ENCODE data around the gene SORCS2. TPM values are rescaled to one million over a fixed set of nuclear protein-coding genes. Genes with fewer than 3 reads are reported as not detected.

SORCS2 gene
- total RNA-seq, 2 donors from 2014 or later = 0.54 to 0.74 TPM

- no peaks in the 10 kb centered on the region for H3K27me3 ChIP-seq
- H3K4me1 ChIP-seq = no peaks in the 10 kb centered on the region
- H3K4me3 ChIP-seq = no peak overlapping the region
- TF ChIP-seq CTCF (IDR thresholded peaks at IDR 0.05) = no peak
- H3K9ac ChIP-seq (ENCODE audit: low read depth in 2 of 2, low read length in 2 of 2) = no peak overlapping the region
- no peaks in the 10 kb centered on the region for H3K36me3 ChIP-seq
- H3K9me3 ChIP-seq = no peaks in the 10 kb centered on the region
- intact Hi-C loops (cut with DNase I) = no loop called here
- H3K27ac ChIP-seq = no peak overlapping the region
- no peak for DNase-seq
Observed at GRCh38 chr4:7331682-7332000, 139.3 kb downstream of the SORCS2 start.

- no peak for DNase-seq
- Histone ChIP-seq H3K36me3 (no peaks in the 10 kb centered on the region), H3K4me3 (no peak overlapping the region), H3K27me3 (no peaks in the 10 kb centered on the region), H3K27ac (no peak overlapping the region), H3K4me1 (no peaks in the 10 kb centered on the region), H3K9me3 (no peaks in the 10 kb centered on the region), H3K9ac (ENCODE audit: low read depth in 2 of 2, low read length in 2 of 2) (no peak overlapping the region)
- intact Hi-C loops (cut with DNase I) = no loop called here
- no peak for TF ChIP-seq CTCF (IDR thresholded peaks at IDR 0.05)
Observed at GRCh38 chr4:7332216-7333023, 140.1 kb downstream of the SORCS2 start.

GRCh38 chr4:7333024-7333780, 140.9 kb downstream of the SORCS2 start:
- TF ChIP-seq CTCF (IDR thresholded peaks at IDR 0.05) = no peak
- Histone ChIP-seq H3K27me3 (no peaks in the 10 kb centered on the region), H3K4me1 (no peaks in the 10 kb centered on the region), H3K9me3 (no peaks in the 10 kb centered on the region), H3K36me3 (no peaks in the 10 kb centered on the region), H3K27ac (no peak overlapping the region), H3K4me3 (no peak overlapping the region), H3K9ac (ENCODE audit: low read depth in 2 of 2, low read length in 2 of 2) (no peak overlapping the region)
- no peak for DNase-seq
- intact Hi-C loops (cut with DNase I) = no loop called here

GRCh38 chr4:7333801-7334421, 141.6 kb downstream of the SORCS2 start:
- no peak overlapping the region for H3K4me3 ChIP-seq
- H3K9me3 ChIP-seq = no peaks in the 10 kb centered on the region
- DNase-seq = no peak
- H3K4me1 ChIP-seq = no peaks in the 10 kb centered on the region
- no peaks in the 10 kb centered on the region for H3K36me3 ChIP-seq
- H3K27ac ChIP-seq = no peak overlapping the region
- TF ChIP-seq CTCF (IDR thresholded peaks at IDR 0.05) = no peak
- intact Hi-C loops (cut with DNase I) = no loop called here
- no peak overlapping the region for H3K9ac ChIP-seq (ENCODE audit: low read depth in 2 of 2, low read length in 2 of 2)
- no peaks in the 10 kb centered on the region for H3K27me3 ChIP-seq

GRCh38 chr4:7334521-7335275, 142.4 kb downstream of the SORCS2 start:
- Histone ChIP-seq H3K4me1 (no peaks in the 10 kb centered on the region), H3K27me3 (no peaks in the 10 kb centered on the region), H3K27ac (no peak overlapping the region), H3K36me3 (no peaks in the 10 kb centered on the region), H3K9me3 (no peaks in the 10 kb centered on the region), H3K9ac (ENCODE audit: low read depth in 2 of 2, low read length in 2 of 2) (no peak overlapping the region), H3K4me3 (no peak overlapping the region)
- intact Hi-C loops (cut with DNase I) = no loop called here
- no peak for TF ChIP-seq CTCF (IDR thresholded peaks at IDR 0.05)
- DNase-seq = no peak
